Psoas muscle (tissue), 8 donors: ENCODE measurements around the gene SYT12. TPM values are rescaled to one million over a fixed set of nuclear protein-coding genes. Genes with fewer than 3 reads are reported as not detected.

ENCODE experiments used
- ATAC-seq, 4 donors: fragments of 200-7000 bp; cut with Tn5 transposase; one replicate each; pipeline ENCODE4 v1.9.1; 2020; ENCODE audit warnings: moderate library complexity in 3 of 4, mild to moderate bottlenecking in 2 of 4
- DNase-seq, 2 donors: peaks; one replicate each; pipeline ENCODE4 v3.0.0-alpha.2; 2020
- H3K27ac ChIP-seq: fragments of 200-600 bp; one replicate; pipeline ENCODE4 v1.8.0; 2022
- H3K27me3 ChIP-seq, 3 donors: fragments of 200-600 bp in 1 of 3; one replicate each; pipeline versions ENCODE4 v1.6.1 to v1.8.0; 2013 to 2022; ENCODE audit warnings: low read length in 2 of 3, mild to moderate bottlenecking in 2 of 3, moderate library complexity in 1 of 3; ENCODE audit not compliant: insufficient read depth in 3 of 3
- H3K36me3 ChIP-seq, 2 donors: fragments of 200-600 bp in 1 of 2; one replicate each; pipeline versions ENCODE4 v1.6.1 to v1.8.0; 2013 to 2022; ENCODE audit warnings: low read depth in 1 of 2, mild to moderate bottlenecking in 1 of 2, moderate library complexity in 1 of 2; ENCODE audit not compliant: insufficient read depth in 1 of 2
- H3K4me1 ChIP-seq: fragments of 200-600 bp; one replicate; pipeline ENCODE4 v1.8.0; 2022
- H3K4me3 ChIP-seq: fragments of 200-600 bp; one replicate; pipeline ENCODE4 v1.8.0; 2022; ENCODE audit warnings: mild to moderate bottlenecking
- H3K9me3 ChIP-seq: fragments of 200-600 bp; one replicate; pipeline ENCODE4 v1.8.0; 2022
- CTCF ChIP-seq: fragments of 200-600 bp; IDR thresholded peaks from one replicate; pipeline ENCODE4 v1.8.0; 2022; ENCODE audit warnings: antibody characterized with exemption
- WGBS, 3 donors: extraction: QIAGEN DNeasy Blood & Tissue Kit; methylation state at CpG; one replicate each; pipeline versions ENCODE4 v1.1.6 to v1.1.7; 2013; 5-methylcytosine and 5-hydroxymethylcytosine counted together
- intact Hi-C, 2 donors: fragments of 100-400 bp; cut with DNase I; formaldehyde crosslinking; loops; one replicate each; pipeline versions ENCODE4 v1.11.0 to v1.14.2; 2022
- polyA plus RNA-seq, 3 donors: library from polyadenylated mRNA; stranded (reverse); fragments of 200-250 nt; gene quantifications; one replicate each; pipeline ENCODE4 v1.2.3, GENCODE V29; 2013
- total RNA-seq, 4 donors: library from RNA; stranded (reverse); fragmentation: NEBNext Ultra II Directional in 2 of 4; extraction: Animal tissue kit (Norgen Biotek cat#: 25700) in 2 of 4; gene quantifications; one replicate each; pipeline versions ENCODE4 v1.2.1 to v1.2.4, GENCODE V29; 2021 to 2023
- donor health status: healthy with polysubstance abuse.
- donor health status: DM: no; HTN: no; CAD: no; lungs with moderate emphysema.
- donor health status: Bipolar disorder and iron deficiency.
- donor health status: healthy.
- donor health status: DM: yes; HTN: yes; CAD: no.
- donor health status: DM: no; HTN: no; CAD: no.
- donor health status: DM: no; HTN: no; CAD: no.
- donor health status: DM: yes; HTN: yes; CAD: no.

Gene SYT12
- total and polyA plus RNA-seq, 7 donors = 0.17 to 0.61 (median 0.29) TPM; not detected in 1

GRCh38 chr11:67085617-67086016, 62.7 kb downstream of the SYT12 start:
- DNase-seq (no peak), ATAC-seq (no peak)
- no peak for TF ChIP-seq CTCF
- no peak overlapping the region for H3K27ac ChIP-seq
- no peak overlapping the region for H3K4me3 ChIP-seq
- H3K4me1 ChIP-seq = peaks cover 9% of the 10 kb centered on the region
- H3K36me3 ChIP-seq = no peaks in the 10 kb centered on the region
- no peaks in the 10 kb centered on the region for H3K27me3 ChIP-seq
- intact Hi-C loops = loop anchor here in 1 of 2 donors (10.0 kb wide), 1 partner anchor 79 kb away; no protein-coding TSS in a partner anchor
- H3K9me3 ChIP-seq = no peaks in the 10 kb centered on the region
- 94 to 96% (median 94%) methylated on average over 5 of the region's 5 CpGs for WGBS, 3 donors

GRCh38 chr11:67090717-67091116, 67.8 kb downstream of the SYT12 start:
- H3K27me3 ChIP-seq = no peaks in the 10 kb centered on the region
- DNase-seq (no peak), ATAC-seq (no peak)
- TF ChIP-seq CTCF = no peak
- H3K27ac ChIP-seq = no peak overlapping the region
- H3K9me3 ChIP-seq = no peaks in the 10 kb centered on the region
- H3K36me3 ChIP-seq = no peaks in the 10 kb centered on the region
- 90 to 93% (median 93%) methylated on average over 8 of the region's 8 CpGs for WGBS, 3 donors
- no peaks in the 10 kb centered on the region for H3K4me1 ChIP-seq
- no peak overlapping the region for H3K4me3 ChIP-seq
- intact Hi-C loops = no loop called here

GRCh38 chr11:67095214-67095507, 72.2 kb downstream of the SYT12 start:
- DNase-seq = no peak

GRCh38 chr11:67098799-67099429, 76.0 kb downstream of the SYT12 start:
- intact Hi-C loops = no loop called here
- ATAC-seq = peak in 3 of 4 donors; percentile 26 to 72 (median 33)

More at GRCh38 chr11:67095214-67095507, 72.2 kb downstream of the SYT12 start:
- TF ChIP-seq CTCF = no peak
- ATAC-seq = no peak
- H3K36me3 ChIP-seq = no peaks in the 10 kb centered on the region
- H3K4me1 ChIP-seq = no peaks in the 10 kb centered on the region
- H3K27ac ChIP-seq = no peak overlapping the region
- intact Hi-C loops = no loop called here
- no peak overlapping the region for H3K4me3 ChIP-seq
- H3K27me3 ChIP-seq = no peaks in the 10 kb centered on the region
- H3K9me3 ChIP-seq = no peaks in the 10 kb centered on the region
- 94 to 100% (median 97%) methylated on average over 1 of the region's 1 CpG for WGBS, 3 donors

More at GRCh38 chr11:67098799-67099429, 76.0 kb downstream of the SYT12 start:
- Histone ChIP-seq H3K27me3 (no peaks in the 10 kb centered on the region), H3K36me3 (no peaks in the 10 kb centered on the region), H3K4me1 (no peaks in the 10 kb centered on the region), H3K27ac (no peak overlapping the region), H3K9me3 (no peaks in the 10 kb centered on the region), H3K4me3 (no peak overlapping the region)
- TF ChIP-seq CTCF = no peak
- 59 to 64% (median 64%) methylated on average over 6 of the region's 6 CpGs for WGBS, 3 donors
- DNase-seq = no peak
